Measurements from ENCODE around the gene ROCK2.

DNA sequence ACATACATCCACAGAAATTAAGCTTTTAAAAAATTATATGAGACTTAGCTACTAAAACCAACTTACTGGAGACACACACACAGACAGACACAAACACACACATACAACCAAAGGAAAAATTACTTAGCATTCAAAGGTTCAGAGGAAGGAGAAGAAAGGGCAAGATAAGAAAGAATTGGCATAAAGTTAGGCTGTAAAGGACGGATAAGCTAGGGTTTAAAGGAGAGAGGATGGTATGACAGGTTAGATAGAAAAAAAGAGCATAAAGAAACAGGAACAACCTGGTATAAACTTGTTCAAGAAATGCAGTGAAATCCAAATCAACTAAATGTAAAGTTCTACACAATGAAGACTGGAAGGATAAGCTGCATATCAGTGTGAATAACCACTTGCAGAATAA is 115.7 kb downstream of the ROCK2 start:
- TF ChIP-seq CTCF (IDR thresholded peaks at IDR 0.05) (no peak), EZH2 (IDR thresholded peaks at IDR 0.05; ENCODE audit: borderline replicate concordance, insufficient read depth, low read depth, low read length, poor library complexity, severe bottlenecking) (no peak)
